ENCODE results near the gene TLR1.
"Not testable (repeated sequence)": the region's sequence is repeated elsewhere in the genome, so short reads cannot be mapped to it uniquely, and the experiment has no call there.

The TLR1 gene

GRCh38 chr4:38775326-38775725, 29.3 kb downstream of the TLR1 start:
- in situ Hi-C loops (cut with HindIII; ENCODE audit: low sequenced_read_pairs) = no loop called here

GRCh38 chr4:38774181-38774955, 30.2 kb downstream of the TLR1 start:
- in situ Hi-C loops (cut with HindIII; ENCODE audit: low sequenced_read_pairs) = no loop called here

DNA sequence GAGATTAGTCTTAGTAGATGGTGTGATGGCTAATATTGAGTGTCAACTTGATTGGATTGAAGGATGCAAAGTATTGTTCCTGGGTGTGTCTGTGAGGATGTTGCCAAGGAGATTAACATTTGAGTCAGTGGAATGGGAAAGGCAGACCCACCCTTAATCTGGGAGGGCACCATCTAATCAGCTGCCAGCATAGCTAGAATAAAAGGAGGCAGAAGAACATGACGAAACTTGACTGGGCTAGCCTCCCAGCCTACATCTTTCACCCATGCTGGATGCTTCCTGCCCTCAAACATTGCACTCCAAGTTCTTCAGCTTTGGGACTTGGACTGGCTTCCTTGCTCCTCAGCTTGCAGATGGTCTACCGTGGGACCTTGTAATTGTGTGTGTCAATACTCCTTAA, 34.3 kb downstream of the TLR1 start:
- in situ Hi-C loops (cut with HindIII; ENCODE audit: low sequenced_read_pairs) = not testable (repeated sequence)

- in situ Hi-C loops (cut with HindIII; ENCODE audit: low sequenced_read_pairs) = no loop called here
Measured at GRCh38 chr4:38769857-38770256, 34.7 kb downstream of the TLR1 start.

- in situ Hi-C loops (cut with HindIII; ENCODE audit: low sequenced_read_pairs) = no loop called here
Measured at GRCh38 chr4:38769441-38769840, 35.1 kb downstream of the TLR1 start.

GRCh38 chr4:38768968-38769394, 35.6 kb downstream of the TLR1 start:
- in situ Hi-C loops (cut with HindIII; ENCODE audit: low sequenced_read_pairs) = no loop called here

DNA sequence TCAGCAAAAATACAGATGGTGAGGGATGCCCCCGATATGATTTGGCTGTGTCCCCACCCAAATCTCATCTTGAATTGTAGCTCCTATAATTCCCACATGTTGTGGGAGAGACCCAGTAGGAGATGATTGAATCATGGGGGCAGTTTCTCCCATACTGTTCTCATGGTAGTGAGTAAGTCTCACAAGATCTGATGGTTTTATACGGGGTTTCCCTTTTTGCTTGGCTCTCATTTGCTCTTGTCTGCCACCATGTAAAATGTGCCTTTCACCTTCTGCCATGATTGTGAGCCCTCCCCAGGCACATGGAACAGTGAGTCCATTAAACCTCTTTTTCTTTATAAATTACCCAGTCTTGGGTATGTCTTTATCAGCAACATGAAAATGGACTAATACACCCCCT, 37.7 kb downstream of the TLR1 start:
- in situ Hi-C loops (cut with HindIII; ENCODE audit: low sequenced_read_pairs) = not testable (repeated sequence)

DNA sequence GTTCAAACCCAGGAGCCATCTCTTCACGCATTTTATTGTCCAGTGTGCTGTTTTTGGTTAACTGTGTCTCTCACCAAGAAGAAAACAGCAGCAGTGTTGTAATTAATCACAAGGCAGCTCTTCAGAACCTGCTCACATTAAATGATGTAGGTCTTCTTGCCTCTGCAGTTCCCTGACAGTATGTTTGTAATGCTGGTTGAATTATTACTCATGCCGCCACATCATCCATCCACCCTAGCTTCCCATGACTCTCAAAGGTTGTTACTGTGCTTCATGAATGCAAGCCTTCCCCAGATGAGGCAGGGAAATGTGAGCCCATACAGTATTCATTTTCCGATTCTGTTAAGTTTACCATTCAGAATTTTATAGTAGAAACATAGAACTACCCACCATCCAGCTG, 39.2 kb downstream of the TLR1 start:
- in situ Hi-C loops (cut with HindIII; ENCODE audit: low sequenced_read_pairs) = no loop called here

DNA sequence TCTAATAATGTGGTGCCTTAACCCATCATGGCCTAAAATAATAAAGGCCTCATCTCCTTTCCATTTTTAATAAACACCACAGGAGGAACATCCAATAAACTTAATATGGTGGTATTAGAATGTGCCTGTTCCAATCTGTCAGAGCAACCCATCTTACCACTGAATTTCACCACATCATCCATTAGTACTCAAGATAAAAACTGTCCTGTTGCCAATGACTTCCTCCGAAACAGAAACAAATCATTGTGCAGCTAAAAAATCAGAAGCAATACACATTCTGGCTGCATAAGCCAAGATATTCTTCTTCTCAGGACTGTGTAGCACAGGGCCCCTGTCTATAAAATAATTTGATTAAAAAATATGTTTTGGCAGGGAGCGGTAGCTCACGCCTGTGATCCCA, 40.3 kb downstream of the TLR1 start:
- in situ Hi-C loops (cut with HindIII; ENCODE audit: low sequenced_read_pairs) = no loop called here

GRCh38 chr4:38762560-38762959, 42.0 kb downstream of the TLR1 start:
- in situ Hi-C loops (cut with HindIII; ENCODE audit: low sequenced_read_pairs) = no loop called here

- in situ Hi-C loops (cut with HindIII; ENCODE audit: low sequenced_read_pairs) = no loop called here
Measured at GRCh38 chr4:38759790-38760122, 44.8 kb downstream of the TLR1 start.

GRCh38 chr4:38759113-38759789, 45.3 kb downstream of the TLR1 start:
- in situ Hi-C loops (cut with HindIII; ENCODE audit: low sequenced_read_pairs) = no loop called here

- in situ Hi-C loops (cut with HindIII; ENCODE audit: low sequenced_read_pairs) = no loop called here
Measured at GRCh38 chr4:38757945-38758600, 46.5 kb downstream of the TLR1 start.

DNA sequence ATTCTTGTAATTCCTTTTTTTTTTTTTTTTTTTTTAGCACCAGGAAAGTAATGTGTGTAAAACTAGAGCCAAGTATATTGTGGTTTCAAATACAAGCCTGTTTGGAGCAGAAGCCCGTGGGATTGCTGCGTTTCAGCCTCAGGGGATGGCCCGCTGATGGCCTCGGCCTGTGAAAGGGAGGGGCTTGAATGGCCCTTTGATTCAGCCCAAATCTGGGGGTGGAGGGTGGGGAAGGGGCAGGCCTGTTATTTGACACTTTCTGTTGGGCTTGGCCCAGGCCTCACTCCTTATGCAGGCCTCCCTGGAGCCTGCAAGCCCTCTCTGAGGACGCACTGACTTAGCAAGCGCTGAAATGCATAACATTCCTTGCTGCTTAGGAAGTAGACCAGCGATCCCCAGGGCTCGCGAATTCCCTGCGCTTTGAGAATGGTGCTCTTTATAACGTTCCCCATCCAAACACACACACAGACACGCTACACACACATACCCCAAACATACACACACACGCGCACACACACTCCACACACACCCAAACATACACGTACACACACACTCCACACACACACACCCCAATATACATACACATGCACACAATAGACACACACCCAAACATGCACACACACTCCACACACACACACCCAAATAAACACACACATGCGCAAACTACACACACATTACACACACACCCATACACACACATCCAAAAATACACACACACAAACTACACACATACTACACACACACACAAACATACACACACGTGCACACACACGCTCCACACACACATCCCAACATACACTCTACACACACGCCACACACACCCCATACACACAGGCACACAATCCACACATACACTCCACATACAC, 51.4 kb downstream of the TLR1 start:
- in situ Hi-C loops (cut with HindIII; ENCODE audit: low sequenced_read_pairs) = no loop called here

DNA sequence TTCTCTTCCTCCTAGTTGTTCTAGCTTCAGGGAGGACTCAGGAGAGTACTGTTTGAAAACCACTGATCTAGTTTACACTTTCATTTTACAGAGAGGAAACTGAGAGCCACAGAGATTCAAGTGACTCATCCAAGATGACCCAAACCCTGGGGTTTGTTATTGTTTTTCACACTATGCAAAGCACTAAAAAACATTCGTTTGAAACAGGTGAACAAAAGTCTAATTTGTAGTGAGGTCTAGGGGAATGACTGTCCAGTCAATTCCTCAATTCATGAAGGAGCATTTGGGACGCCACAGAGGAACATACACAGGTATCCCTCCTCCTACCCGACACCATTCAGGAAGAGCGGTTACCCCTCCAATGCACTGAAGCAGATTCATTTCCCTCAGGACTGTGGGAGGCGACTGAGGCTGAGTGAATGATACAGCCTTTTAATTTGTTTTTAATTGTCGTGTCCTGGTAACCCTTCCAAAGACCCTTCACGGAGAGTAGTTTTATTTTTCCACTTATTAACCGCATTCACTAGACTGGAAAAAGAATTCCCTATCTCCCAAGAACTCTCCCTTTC, 52.1 kb downstream of the TLR1 start:
- in situ Hi-C loops (cut with HindIII; ENCODE audit: low sequenced_read_pairs) = no loop called here

GRCh38 chr4:38751341-38752010, 53.1 kb downstream of the TLR1 start:
- in situ Hi-C loops (cut with HindIII; ENCODE audit: low sequenced_read_pairs) = no loop called here

- in situ Hi-C loops (cut with HindIII; ENCODE audit: low sequenced_read_pairs) = no loop called here
Measured at GRCh38 chr4:38749336-38749735, 55.3 kb downstream of the TLR1 start.

DNA sequence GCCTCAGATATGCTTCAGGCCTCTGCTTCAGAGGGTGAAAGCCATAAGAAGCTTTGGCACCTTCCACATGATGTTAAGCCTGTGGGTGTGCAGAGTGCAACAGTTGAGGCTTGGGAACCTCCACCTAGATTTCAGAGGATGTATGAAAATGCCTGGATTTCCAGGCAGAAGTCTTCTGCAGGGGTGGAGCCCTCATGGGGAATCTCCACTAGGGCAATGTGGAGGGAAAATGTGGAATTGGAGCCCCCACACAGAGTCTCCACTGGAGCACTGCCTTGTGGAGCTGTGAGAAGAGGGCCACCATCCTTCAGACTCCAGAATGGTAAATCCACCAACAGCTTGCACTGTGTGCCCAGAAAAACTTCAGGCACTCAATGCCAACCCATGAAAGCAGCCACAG, 57.0 kb downstream of the TLR1 start:
- in situ Hi-C loops (cut with HindIII; ENCODE audit: low sequenced_read_pairs) = no loop called here
